Endodermal cell (in vitro differentiated cells): Measurements from ENCODE around the gene CAMSAP1. TPM values are rescaled to one million over a fixed set of nuclear protein-coding genes. Genes with fewer than 3 reads are reported as not detected.

ENCODE experiments used
- DNase-seq: peaks from one replicate; pipeline ENCODE4 v3.0.0-alpha.2; 2017
- H3K27ac ChIP-seq: 2 replicates; pipeline ENCODE4 v1.5.1; 2013; ENCODE audit warnings: mild to moderate bottlenecking, low read depth, low read length, moderate library complexity
- H3K27me3 ChIP-seq: 2 replicates; pipeline ENCODE4 v1.6.1; 2013; ENCODE audit warnings: mild to moderate bottlenecking, low read length, moderate library complexity; ENCODE audit not compliant: insufficient read depth, control insufficient read depth, poor library complexity, severe bottlenecking
- H3K36me3 ChIP-seq: 2 replicates; pipeline ENCODE4 v1.7.0; 2013; ENCODE audit warnings: mild to moderate bottlenecking, low read length, moderate library complexity; ENCODE audit not compliant: control insufficient read depth, insufficient read depth
- H3K4me1 ChIP-seq: one replicate; pipeline ENCODE4 v1.7.0; 2013; ENCODE audit warnings: low read length; ENCODE audit not compliant: control insufficient read depth, insufficient read depth
- H3K4me3 ChIP-seq: 2 replicates; pipeline ENCODE4 v1.5.1; 2013; ENCODE audit warnings: mild to moderate bottlenecking, low read length, moderate library complexity
- H3K9ac ChIP-seq: 2 replicates; pipeline ENCODE4 v1.6.1; 2013; ENCODE audit warnings: mild to moderate bottlenecking, low read length, moderate library complexity; ENCODE audit not compliant: poor library complexity, severe bottlenecking; ENCODE audit errors: extremely low read depth
- H3K9me3 ChIP-seq: 2 replicates; pipeline ENCODE4 v1.6.1; 2013; ENCODE audit warnings: mild to moderate bottlenecking, low read length, moderate library complexity; ENCODE audit not compliant: control insufficient read depth
- H3K27ac Mint-ChIP-seq: 2 replicates; pipeline ENCODE4 v1.8.0; 2020; ENCODE audit warnings: mixed read lengths
- H3K27me3 Mint-ChIP-seq: 2 replicates; pipeline ENCODE4 v1.8.0; 2021; ENCODE audit warnings: mild to moderate bottlenecking, mixed read lengths; ENCODE audit not compliant: insufficient read depth
- H3K36me3 Mint-ChIP-seq: 2 replicates; pipeline ENCODE4 v1.8.0; 2020; ENCODE audit warnings: low read depth, mixed read lengths
- H3K4me1 Mint-ChIP-seq: 2 replicates; pipeline ENCODE4 v1.8.0; 2020; ENCODE audit warnings: mixed read lengths
- H3K4me3 Mint-ChIP-seq: 2 replicates; pipeline ENCODE4 v1.8.0; 2020; ENCODE audit warnings: mild to moderate bottlenecking, moderate library complexity, mixed read lengths
- H3K9me3 Mint-ChIP-seq: 2 replicates; pipeline ENCODE4 v1.8.0; 2020; ENCODE audit warnings: mild to moderate bottlenecking, mixed read lengths
- CTCF ChIP-seq: fragments of 200-600 bp; sonication (generic); conservative IDR thresholded peaks from 2 replicates; pipeline ENCODE4 v1.5.0; 2021; ENCODE audit warnings: antibody characterized with exemption, mild to moderate bottlenecking
- WGBS, 2 experiments: methylation state at CpG; one replicate each; pipeline versions ENCODE4 v1.1.5 to v1.1.7; 2013; ENCODE audit warnings: missing lambda C conversion rate in 2 of 2, mixed read lengths in 1 of 2; ENCODE audit not compliant: insufficient coverage in 1 of 2, insufficient read length in 1 of 2; 5-methylcytosine and 5-hydroxymethylcytosine counted together
- total RNA-seq, 2 donors: library from RNA; stranded (reverse); fragmentation: NEBNext Ultra II Directional in 1 of 2; extraction: Animal tissue kit (Norgen Biotek cat#: 25700) in 1 of 2; gene quantifications; 2 replicates in 1 of 2; 3 replicates in 1 of 2; pipeline ENCODE4 v1.2.1, GENCODE V29; 2021

The CAMSAP1 gene
- total RNA-seq, 2 donors from 2014 or later: 40.1 to 43.1 TPM

- DNase-seq: no peak
- H3K4me3 ChIP-seq: no peak overlapping the region
- H3K27me3 ChIP-seq: no peaks in the 10 kb centered on the region
- Mint-ChIP-seq H3K9me3 (peaks cover 10% of the 10 kb centered on the region), H3K27me3 (no peaks in the 10 kb centered on the region), H3K4me3 (no peak overlapping the region), H3K4me1 (peaks cover 14% of the 10 kb centered on the region), H3K27ac (no peak overlapping the region), H3K36me3 (peaks cover 36% of the 10 kb centered on the region)
- H3K4me1 ChIP-seq: no peaks in the 10 kb centered on the region
- peaks cover 39% of the 10 kb centered on the region for H3K36me3 ChIP-seq
- WGBS, 2 experiments: 95 to 96% methylated on average over 9 to 11 of the region's 11 CpGs
- H3K9ac ChIP-seq: no peak overlapping the region
- no peak overlapping the region for H3K27ac ChIP-seq
- no peak for TF ChIP-seq CTCF
- H3K9me3 ChIP-seq: peaks cover 8% of the 10 kb centered on the region
Observed at GRCh38 chr9:135839516-135839915, 67.8 kb downstream of the CAMSAP1 start.

GRCh38 chr9:135835131-135835530 lies 72.2 kb downstream of the CAMSAP1 start:
- no peaks in the 10 kb centered on the region for H3K27me3 ChIP-seq
- WGBS, 2 experiments: 93 to 100% methylated on average over 5 to 10 of the region's 10 CpGs

GRCh38 chr9:135833864-135834263 lies 73.5 kb downstream of the CAMSAP1 start:
- no peaks in the 10 kb centered on the region for H3K27me3 Mint-ChIP-seq
- no peak overlapping the region for H3K9ac ChIP-seq
- H3K4me3 Mint-ChIP-seq: no peak overlapping the region
- 100% methylated on average over 3 of the region's 3 CpGs; no CpG with 5 or more reads in 1 of the 2 experiments for WGBS, 2 experiments
- H3K9me3 ChIP-seq: peaks cover 15% of the 10 kb centered on the region
- no peak overlapping the region for H3K27ac ChIP-seq
- H3K9me3 Mint-ChIP-seq: no peaks in the 10 kb centered on the region
- H3K4me1 ChIP-seq: no peaks in the 10 kb centered on the region
- peaks cover 34% of the 10 kb centered on the region for H3K36me3 Mint-ChIP-seq
- H3K4me1 Mint-ChIP-seq: no peaks in the 10 kb centered on the region
- no peak overlapping the region for H3K27ac Mint-ChIP-seq
- no peak for TF ChIP-seq CTCF
- DNase-seq: no peak
- H3K36me3 ChIP-seq: peaks cover 43% of the 10 kb centered on the region
- no peaks in the 10 kb centered on the region for H3K27me3 ChIP-seq
- no peak overlapping the region for H3K4me3 ChIP-seq

More at GRCh38 chr9:135835131-135835530, 72.2 kb downstream of the CAMSAP1 start:
- Histone ChIP-seq H3K4me1 (no peaks in the 10 kb centered on the region), H3K9me3 (peaks cover 4% of the 10 kb centered on the region), H3K27ac (no peak overlapping the region), H3K36me3 (peaks cover 45% of the 10 kb centered on the region), H3K4me3 (no peak overlapping the region), H3K9ac (no peak overlapping the region)
- no peak for DNase-seq
- Mint-ChIP-seq H3K27me3 (no peaks in the 10 kb centered on the region), H3K36me3 (peaks cover 31% of the 10 kb centered on the region), H3K4me3 (no peak overlapping the region), H3K4me1 (no peaks in the 10 kb centered on the region), H3K9me3 (no peaks in the 10 kb centered on the region), H3K27ac (no peak overlapping the region)
- no peak for TF ChIP-seq CTCF
